CD4-positive, alpha-beta T cell treated with Interleukin-17A for 1 hour (primary cell): ENCODE measurements around the gene SLX4IP.

Experiments used
- DNase-seq: peaks from one replicate; pipeline ENCODE4 v3.0.0-alpha.2; 2020

SLX4IP gene

GRCh38 chr20:10671221-10671918 lies 236.3 kb downstream of the SLX4IP start:
- DNase-seq, result peak; percentile 21

DNA sequence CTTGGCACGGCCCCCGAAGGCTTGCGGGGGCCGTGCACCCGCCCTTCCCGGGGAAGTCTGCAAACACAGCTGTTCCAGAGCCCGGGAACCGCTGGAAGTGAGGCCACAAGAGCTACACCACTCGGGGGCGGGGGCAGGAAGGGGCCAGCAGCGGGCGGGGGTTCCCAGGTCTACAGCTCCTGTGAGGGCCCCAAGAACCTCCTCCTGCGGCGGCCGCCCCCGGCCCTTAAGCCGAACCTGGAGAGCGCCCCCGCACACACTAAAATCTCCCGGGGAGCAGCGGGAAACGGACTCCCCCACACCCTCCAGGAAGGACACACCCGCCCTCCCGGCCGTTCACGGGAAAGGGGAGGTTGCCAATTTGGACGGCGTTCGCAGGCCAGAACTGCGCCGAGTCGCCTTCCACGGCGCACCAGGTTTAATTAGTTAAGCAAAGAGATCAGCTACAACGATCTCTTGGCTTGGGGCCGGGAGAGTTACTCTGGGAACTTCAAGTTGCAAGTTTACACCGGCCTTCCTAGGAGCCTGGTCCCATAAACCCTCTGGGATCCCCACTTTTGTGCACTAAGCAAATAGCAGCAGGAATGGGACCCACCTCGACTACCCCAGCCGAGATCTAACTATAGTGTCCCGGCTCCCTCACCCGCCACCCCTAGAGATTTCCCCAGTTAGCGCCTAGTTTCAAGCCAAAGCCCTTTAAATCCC lies 237.0 kb downstream of the SLX4IP start:
- DNase-seq, result no peak

- peak; percentile 15 for DNase-seq
These were observed 237.6 kb downstream of the SLX4IP start for GRCh38 chr20:10672624-10673127.

GRCh38 chr20:10673176-10673841 lies 238.2 kb downstream of the SLX4IP start:
- DNase-seq, result no peak

GRCh38 chr20:10673842-10674683 lies 239.0 kb downstream of the SLX4IP start, which contains the start of gene JAG1:
TSS of gene JAG1 (minus strand) at chr20:10673999. CDS start at chr20:10673530, 469 bp downstream.
- peak; percentile 47 for DNase-seq

DNA sequence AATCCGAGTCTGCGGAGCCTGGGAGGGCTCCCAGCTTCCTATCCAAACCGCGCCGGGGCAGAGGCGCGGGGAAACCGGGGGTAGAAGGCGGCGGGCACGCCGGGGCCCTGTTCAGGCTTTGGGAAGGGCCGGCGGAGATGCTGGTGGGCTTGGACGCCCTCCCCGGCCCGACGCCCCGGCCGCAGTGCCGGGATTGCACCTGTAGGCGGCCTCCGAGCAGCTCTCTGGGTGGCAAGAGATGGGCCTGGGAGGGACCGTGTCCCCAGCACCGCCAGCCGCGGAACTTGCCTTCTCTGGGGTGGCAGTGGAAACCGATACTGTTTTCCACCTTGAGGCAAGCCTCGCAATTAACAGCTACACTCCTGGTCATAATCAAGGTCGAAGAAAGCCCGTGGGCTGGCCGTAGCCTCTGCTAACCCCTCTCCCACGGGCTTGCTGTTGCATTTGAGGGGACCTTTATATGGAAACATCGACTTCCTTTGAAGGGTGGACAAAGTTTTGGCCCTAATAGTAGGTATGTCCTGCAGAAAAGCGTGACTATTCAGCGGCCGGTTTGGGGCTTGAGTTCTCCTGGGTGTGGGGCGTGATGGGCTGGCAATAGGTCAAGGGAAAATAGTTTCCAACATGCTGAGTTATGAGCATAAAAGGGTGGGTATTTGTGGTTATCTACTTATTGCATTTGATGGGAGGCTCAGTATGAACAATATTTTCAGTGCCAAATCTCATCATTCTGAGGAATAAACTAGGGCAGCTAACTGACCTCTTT lies 239.8 kb downstream of the SLX4IP start:
- peak; percentile 21 for DNase-seq

DNA sequence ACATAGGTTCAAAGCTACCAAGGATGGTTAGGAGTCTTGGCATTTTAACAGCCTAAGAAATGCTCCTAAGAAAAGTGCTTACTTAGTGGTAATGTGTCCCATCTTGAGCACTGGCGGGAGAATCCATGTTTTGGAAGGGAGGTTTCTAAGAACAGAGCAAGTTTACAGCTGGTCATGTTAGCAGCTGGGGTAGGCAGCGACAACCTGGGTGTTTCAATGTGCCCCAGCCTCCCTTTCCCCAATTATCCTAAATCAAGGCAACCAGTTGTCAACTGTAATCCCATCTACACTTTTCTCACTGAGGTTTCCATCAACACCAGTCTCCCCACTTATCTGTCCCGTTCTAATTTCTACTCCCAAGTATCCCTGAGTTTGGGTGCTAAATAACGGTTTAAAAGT lies 240.3 kb downstream of the SLX4IP start:
- DNase-seq, result no peak

DNA sequence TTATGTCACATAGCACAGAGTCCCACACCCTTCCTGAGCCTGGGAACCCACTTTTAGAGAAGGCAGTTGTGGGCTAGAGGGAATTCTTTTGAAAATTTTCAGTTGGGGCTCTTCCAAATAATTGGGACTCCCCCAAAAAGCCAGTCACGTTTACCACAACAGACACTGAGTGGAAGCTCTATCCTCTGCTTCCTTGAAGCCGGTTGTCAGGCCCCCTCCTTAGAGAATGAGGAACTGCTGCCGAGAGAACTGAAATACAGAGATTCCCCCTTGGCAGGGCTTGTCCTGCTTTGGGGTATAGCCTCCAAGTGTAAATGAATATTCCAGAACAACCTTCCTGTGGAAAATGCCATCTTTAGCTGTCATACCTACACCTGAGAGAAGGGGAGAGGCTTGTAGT lies 241.4 kb downstream of the SLX4IP start:
- DNase-seq, result no peak
